ENCODE results near the gene PGK1.
"Not testable (repeated sequence)": the region's sequence is repeated elsewhere in the genome, so short reads cannot be mapped to it uniquely, and the experiment has no call there.

The PGK1 gene

GRCh38 chrX:78103623-78104446, at the start of gene PGK1:
TSS of gene PGK1 (plus strand) at chrX:78104248. CDS start at chrX:78104341, 93 bp downstream.
- DNase-seq, result peak; percentile 96

GRCh38 chrX:78063687-78064086, 40.4 kb upstream of the PGK1 start:
- no peak for DNase-seq

GRCh38 chrX:78064152-78064551, 39.9 kb upstream of the PGK1 start:
- DNase-seq, result no peak

GRCh38 chrX:78064698-78065601, 39.1 kb upstream of the PGK1 start:
- DNase-seq, result not testable (repeated sequence)

DNA sequence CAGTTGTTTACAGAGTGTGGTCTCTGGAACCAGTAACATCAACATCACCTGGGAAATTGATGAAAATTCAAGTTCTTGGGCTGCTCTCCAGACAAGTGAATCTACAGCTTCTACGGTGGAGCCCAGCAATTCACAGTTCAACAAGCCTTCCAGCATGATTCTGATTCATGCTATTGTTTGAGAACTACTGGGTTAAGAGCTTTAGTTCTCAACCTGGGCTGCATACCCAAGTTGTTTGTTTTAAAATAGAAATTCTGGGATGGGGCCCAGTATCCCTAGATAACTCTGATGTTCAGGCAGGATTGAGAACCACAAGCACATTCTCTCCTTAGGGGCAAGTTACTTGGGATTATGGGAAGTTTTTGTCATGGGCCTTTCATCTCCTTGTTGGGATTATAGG, 37.9 kb upstream of the PGK1 start:
- DNase-seq, result no peak

DNA sequence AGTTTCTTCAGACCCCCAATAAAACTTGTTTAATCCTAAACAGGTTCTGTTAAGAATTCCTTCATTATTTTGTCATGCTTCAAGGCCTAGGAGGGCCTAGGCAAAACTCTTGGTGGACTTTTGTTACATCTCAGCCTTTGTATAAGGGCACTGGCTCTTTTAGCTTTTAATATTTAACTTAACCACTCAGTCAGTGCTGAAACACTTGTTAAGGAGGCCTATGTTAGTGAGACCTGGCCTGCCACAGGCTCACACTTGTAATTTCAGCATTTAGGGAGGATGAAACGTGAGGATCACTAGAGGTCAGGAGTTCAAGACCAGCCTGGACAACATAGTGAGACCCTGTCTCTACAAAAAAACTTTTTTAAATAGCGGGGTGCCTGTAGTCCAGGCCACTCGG, 32.7 kb upstream of the PGK1 start:
- no peak for DNase-seq

DNA sequence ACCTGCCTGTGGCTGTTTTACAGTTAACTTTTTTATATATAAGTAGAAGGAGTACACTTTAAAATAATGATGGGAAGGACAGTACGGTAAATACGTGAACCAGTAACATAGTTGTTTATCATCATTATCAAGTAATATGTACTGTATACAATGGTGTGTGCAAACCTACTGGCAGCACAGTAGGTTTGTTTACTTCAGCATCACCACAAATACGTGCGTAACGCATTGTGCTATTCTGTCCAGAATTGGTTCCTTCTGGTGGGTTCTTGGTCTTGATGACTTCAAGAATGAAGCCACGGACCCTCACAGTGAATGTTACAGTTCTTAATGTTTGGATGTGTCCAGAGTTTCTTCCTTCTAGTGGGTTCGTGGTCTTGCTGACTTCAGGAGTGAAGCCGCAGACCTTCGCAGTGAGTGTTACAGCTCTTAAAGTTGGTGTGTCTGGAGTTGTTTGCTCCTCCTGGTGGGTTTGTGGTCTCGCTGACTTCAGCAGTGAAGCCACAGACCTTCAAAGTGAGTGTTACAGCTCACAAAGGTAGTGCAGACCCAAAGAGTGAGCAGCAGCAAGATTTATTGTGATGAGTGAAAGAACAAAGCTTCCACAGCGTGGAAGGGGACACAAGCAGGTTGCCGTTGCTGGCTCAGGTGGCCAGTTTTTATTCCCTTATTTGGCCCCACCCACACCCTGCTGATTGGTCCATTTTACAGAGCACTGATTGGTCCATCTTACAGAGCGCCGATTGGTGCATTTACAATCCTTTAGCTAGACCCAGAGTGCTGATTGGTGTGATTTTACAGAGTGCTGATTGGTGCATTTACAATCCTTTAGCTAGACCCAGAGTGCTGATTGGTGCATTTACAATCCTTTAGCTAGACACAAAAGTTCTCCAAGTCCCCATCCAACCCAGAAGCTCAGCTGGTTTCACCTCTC, 30.6 kb upstream of the PGK1 start:
- peak; percentile 44 for DNase-seq

- no peak for DNase-seq
Measured at GRCh38 chrX:78074088-78074487, 30.0 kb upstream of the PGK1 start.

- no peak for DNase-seq
Measured at GRCh38 chrX:78075787-78076389, 28.2 kb upstream of the PGK1 start.

DNA sequence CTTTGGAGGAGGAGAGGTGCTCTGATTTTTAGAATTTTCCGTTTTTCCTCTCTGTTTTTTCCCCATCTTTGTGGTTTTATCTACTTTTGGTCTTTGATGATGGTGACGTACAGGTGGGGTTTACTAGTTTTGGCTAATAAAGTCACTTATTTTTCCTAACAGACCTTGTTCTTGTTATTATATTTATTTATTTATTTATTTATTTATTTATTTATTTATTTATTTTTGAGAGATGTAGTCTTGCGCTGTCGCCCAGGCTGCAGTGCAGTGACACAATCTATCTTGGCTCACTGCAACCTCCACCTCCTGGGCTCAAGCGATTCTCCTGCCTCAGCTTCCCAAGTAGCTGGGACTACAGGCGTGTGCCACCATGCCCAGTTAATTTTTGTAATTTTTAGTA, 22.6 kb upstream of the PGK1 start:
- not testable (repeated sequence) for DNase-seq

DNA sequence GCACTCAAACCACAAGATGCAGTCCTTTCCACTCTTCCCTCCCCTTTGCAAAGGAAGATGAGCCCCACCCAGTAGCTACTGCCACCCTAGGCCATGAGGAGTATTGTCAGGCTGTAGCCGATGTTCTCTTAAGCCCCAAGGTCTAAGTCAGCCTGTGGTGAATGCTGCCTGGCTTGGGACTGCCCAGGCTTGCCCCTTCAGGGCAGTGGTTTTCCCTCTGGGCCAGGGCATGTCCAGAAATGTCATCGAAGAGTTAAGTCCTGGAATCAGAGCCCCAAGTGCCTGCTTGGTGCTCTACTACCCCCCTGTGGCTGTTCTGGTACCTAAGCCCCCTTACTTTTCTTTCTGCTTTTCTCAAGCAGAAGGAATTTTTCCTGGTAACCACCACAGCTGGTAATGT, 11.8 kb upstream of the PGK1 start:
- no peak for DNase-seq

DNA sequence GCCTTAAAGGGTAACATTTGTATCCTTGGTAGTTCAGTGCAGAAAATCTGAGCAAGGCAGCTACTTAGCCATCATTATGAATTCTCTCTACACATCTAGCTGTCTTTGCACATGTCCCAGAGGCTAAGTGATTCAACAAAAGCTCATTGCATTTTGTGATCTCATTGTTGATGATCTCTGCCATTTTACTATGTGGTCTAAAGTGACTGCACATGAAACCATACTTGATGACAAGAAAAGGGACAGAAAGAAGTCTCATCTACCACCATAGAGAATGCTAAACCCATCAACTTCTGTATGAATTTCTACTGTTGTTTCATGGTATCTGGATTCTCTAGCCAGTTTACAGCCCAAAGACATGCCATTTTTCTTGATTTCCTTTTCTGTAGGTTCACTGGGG, 5.9 kb upstream of the PGK1 start:
- DNase-seq, result no peak

DNA sequence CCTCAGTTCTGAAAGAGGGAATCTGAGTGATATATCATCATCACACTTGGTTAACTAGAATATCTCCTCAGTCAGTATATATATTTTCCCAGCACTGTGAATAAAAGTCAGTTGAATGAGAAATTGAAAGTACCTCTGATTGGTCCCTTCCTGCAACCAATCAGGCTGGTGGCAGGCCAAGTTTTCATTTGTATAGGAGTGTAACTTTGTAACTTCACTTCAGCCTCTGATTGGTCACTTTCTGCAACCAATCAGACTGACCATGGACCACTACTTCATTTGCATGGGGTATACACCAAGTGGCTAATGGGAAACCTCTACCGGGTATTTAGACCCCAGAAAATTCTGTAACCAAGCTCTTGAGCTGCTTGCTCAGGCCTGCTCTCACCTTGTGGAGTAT, 2.0 kb upstream of the PGK1 start:
- no peak for DNase-seq

DNA sequence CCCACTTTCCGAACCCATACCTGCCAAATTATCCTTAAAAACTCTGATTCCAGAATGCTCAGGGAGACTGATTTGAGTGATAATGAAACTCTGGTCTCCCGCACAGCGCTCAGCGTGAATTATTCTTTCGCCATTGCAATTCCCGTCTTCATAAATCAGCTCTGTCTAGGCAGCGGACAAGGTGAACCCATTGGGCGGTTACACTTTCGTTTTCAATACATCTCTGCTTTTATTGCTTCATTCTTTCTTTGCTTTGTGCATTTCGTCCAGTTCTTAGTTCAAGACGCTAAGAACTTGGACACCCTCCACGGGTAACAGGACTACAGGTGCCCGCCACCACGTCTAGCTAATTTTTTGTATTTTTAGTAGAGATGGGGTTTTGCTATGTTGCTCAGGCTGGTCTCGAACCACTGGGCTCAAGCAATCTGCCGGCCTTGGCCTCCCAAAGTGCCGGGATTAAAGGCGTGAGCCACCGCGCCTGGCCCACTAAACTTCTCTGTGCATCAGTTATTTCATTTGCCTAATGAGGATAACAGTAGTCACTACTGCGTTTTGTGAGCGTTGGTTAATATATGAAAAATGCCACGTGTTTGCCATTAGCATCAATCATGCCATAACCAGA, 936 bp upstream of the PGK1 start:
- no peak for DNase-seq

DNA sequence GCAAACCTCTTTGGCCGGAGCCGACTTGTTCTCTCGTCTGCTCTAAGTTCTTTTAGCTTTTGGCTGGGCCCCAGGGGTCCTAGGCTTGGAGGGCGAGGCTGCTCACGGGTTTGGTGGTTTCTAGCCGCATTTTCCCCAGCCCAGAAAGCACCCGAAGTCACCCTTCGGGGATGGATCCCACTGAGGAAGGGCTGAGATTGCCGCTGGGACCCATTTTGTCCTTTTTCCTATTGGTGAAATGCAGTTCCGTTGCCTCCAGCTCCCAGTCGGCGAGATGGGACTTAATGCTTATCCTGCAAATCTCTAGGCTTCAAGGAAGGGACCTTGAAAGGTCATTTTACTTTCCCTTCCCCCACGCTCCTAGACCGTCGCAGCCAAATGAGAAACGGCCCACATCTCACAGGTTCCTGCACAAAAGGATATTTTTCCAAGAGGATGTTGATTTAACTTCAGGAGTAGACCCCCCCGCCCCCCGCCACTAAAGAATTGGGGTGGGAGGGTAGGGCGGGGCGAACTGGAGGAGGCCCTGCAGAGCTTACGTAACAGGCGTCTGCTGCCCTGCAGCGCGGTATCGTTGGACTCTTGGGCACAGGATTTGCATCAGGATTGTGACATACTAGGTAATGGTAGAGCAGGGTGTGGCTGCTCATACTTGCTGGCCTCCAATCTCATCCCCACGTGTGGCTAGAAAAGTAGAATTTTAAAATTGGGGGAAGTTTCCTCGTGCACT, 564 bp downstream of the PGK1 start:
- DNase-seq, result peak; percentile 63

DNA sequence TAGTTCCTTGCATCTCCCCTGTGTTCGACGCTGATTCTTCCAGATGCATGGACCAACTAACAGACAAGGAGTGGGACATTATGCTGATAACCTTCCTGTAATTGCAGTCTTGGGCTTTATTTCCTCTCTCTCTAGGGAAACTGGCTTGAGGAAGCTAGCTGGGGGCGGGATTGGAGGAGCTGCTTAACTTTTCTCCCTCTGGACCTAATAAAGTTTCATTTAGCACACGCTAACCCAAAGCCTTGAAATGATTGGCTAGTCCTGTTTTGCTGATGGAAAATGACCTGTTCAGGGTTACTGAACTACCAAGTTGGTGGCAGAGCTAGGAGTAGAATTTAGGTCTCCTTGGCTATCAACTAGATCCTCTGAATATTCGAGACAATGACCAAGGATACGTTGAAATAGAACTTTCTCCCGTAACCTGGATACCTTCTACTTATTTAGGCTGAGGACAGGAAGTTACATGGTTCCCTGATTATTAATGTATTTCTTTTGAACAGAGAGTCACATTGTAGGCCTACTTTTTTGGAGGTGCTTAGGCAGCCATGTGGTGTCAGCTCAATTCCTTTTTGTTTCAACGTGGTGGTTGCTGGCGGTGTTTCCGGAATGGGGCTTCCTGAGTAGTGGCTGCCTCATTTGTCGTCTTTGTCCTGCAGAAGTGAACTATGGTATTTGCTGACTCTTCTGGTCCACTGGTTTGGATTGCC, 2.0 kb downstream of the PGK1 start:
- peak; percentile 59 for DNase-seq

- DNase-seq, result no peak
Measured at GRCh38 chrX:78106651-78106986, 2.6 kb downstream of the PGK1 start.

DNA sequence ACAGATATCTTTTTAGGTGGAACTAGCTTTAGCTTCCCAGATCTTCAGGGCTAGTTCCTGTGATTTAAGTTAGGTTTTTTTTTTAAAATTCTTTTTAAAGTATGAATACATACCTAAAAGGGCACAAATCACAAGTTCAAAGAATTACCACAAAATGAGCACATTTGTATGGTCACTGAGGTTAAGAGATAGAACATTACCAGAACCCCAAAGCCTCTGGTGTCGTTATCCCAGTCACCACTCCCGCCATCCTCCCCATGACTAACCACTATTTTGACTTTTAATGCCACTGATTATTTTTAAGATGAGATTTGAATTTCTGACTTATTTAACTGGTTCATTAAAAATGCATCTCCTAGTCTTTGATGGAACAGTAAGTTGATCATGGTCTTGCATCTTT, 5.4 kb downstream of the PGK1 start:
- no peak for DNase-seq

DNA sequence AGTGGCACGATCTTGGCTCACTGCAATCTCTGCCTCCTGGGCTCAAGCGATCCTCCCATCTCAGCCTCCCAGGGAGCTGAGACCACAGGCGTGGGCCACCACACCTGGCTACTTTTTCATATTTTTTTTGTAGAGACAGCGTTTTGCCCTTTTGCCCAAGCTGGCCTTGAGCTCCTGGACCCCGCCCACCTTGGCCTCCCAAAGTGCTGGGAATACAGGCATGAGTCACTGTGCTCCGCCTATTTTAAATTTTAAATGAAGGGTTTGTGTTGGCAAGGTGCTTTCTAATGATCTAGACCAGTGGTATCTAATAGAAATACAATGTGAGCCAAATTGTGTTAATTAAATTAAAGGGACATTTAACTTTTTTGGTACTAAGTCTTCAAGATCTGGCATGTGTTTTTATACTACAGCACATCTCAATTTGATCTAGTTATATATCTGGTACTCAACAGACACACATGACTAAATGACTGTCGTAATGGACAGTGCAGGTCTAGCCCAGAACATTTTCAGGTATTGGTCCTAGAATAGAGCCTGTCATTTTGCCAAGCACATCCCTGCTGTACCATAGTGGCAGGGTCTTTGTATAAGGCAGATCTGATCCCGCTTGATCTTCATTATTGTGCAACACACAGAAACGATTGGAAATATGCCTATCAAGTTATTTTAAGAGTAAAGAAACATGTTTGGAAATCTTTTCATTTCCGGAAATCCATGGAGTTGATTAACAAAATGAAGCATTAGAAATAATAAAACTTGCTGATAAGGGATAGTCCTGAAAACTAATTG, 7.3 kb downstream of the PGK1 start:
- DNase-seq, result no peak

GRCh38 chrX:78116365-78116764, 12.3 kb downstream of the PGK1 start:
- DNase-seq, result no peak
